GM19467 (cell line): ENCODE data around the gene CD47.

Source experiments
- ATAC-seq: cut with Tn5 transposase; IDR thresholded peaks from one replicate; pipeline ENCODE4 v1.9.1; 2021; ENCODE audit warnings: mild to moderate bottlenecking, moderate library complexity; ENCODE audit not compliant: unreplicated experiment

Gene CD47

GRCh38 chr3:108118038-108118768 lies 27.4 kb upstream of the CD47 start:
- ATAC-seq: no peak

- no peak for ATAC-seq
Observed at GRCh38 chr3:108117241-108117775, 26.5 kb upstream of the CD47 start.

GRCh38 chr3:108114423-108115065 lies 23.7 kb upstream of the CD47 start:
- no peak for ATAC-seq

- no peak for ATAC-seq
Observed at GRCh38 chr3:108113975-108114374, 23.1 kb upstream of the CD47 start.

GRCh38 chr3:108110934-108111333 lies 20.1 kb upstream of the CD47 start:
- ATAC-seq: no peak

- no peak for ATAC-seq
Observed at GRCh38 chr3:108108416-108108815, 17.6 kb upstream of the CD47 start.

- no peak for ATAC-seq
Observed at GRCh38 chr3:108106449-108106848, 15.6 kb upstream of the CD47 start.

- ATAC-seq: no peak
Observed at GRCh38 chr3:108106031-108106430, 15.2 kb upstream of the CD47 start.

- no peak for ATAC-seq
Observed at GRCh38 chr3:108103886-108104797, 13.3 kb upstream of the CD47 start.

GRCh38 chr3:108103040-108103751 lies 12.4 kb upstream of the CD47 start:
- no peak for ATAC-seq

GRCh38 chr3:108102420-108103039 lies 11.7 kb upstream of the CD47 start:
- ATAC-seq: no peak

- peak; percentile 87 for ATAC-seq
Observed at GRCh38 chr3:108100906-108101660, 10.3 kb upstream of the CD47 start.

GRCh38 chr3:108099679-108100428 lies 9.0 kb upstream of the CD47 start:
- ATAC-seq: peak; percentile 34

- ATAC-seq: no peak
Observed at GRCh38 chr3:108099244-108099643, 8.4 kb upstream of the CD47 start.

GRCh38 chr3:108098003-108098370 lies 7.2 kb upstream of the CD47 start:
- ATAC-seq: no peak

- no peak for ATAC-seq
Observed at GRCh38 chr3:108097322-108098002, 6.6 kb upstream of the CD47 start.

- ATAC-seq: no peak
Observed at GRCh38 chr3:108096532-108097321, 5.9 kb upstream of the CD47 start.
